GM13977 (cell line): ENCODE data around the gene ATP9A.
A peak's percentile ranks its signal among the peaks of the same experiment; 100 is the strongest.

Experiments
- DNase-seq: peaks from one replicate; pipeline ENCODE4 v3.0.0; 2012; ENCODE audit warnings: low spot score
- CTCF ChIP-seq: IDR thresholded peaks from 2 replicates; pipeline ENCODE4 v1.5.1; 2012; ENCODE audit warnings: mild to moderate bottlenecking, control low read depth; ENCODE audit not compliant: insufficient read depth; ENCODE audit errors: extremely low read depth, missing control alignments
- in situ Hi-C: fragments of 300-500 bp; cut with MboI; formaldehyde crosslinking; loops from one replicate; pipeline ENCODE4 v1.12.0; 2022; ENCODE audit warnings: low sequenced_read_pairs, low pct_unique_long_range_greater_than_20kb, mixed read lengths, inconsistent platforms; ENCODE audit not compliant: unreplicated experiment

Gene ATP9A

DNA sequence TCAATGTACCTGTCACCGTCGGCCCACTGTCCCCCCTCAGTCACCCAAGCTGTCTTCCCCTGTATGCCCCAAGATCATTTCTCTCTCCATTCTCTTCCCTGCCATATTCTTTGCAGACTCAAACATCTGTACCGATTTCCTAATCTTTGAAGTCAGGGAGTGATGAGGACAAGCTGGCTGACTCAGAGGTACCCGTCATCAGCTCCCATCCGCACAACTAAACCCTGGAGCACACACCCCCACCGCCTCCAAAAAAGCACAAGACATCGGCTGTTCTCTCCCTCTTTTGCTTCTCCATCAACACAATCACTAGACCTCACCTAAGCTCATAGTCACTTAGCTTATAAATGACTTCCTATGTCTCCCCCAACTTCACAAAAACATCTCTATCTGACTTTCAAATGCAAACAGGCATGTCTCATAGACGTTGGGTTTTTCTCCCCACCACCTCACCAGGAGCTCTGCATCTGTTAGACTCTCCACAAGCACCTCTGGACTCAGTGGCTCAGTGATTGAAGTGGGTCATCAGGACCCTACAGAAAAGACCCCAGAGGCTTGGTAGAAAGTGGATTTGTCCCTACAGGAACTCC, 214.2 kb downstream of the ATP9A start:
- TF ChIP-seq CTCF, result no peak
- in situ Hi-C loops, result no loop called here
- no peak for DNase-seq

DNA sequence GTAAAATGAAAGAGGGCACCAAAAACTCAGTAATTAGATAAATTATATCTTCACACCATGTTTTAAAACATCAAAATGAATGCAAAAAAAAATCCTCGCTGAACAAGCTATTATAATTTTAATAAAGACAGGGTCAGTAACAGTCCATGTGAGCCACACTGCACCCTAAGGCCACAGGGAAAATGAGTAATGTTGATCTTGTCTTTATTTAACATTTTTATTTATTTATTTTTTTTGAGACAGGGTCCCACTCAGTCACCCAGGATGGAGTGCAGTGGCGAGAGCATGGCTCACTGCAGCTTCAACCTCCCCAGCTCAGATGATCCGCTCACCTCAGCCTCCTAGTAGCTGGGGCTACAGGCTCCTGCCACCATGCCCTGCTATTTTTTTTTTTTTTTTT, 217.0 kb downstream of the ATP9A start:
- TF ChIP-seq CTCF, result peak; percentile 1
- in situ Hi-C loops, result no loop called here

DNA sequence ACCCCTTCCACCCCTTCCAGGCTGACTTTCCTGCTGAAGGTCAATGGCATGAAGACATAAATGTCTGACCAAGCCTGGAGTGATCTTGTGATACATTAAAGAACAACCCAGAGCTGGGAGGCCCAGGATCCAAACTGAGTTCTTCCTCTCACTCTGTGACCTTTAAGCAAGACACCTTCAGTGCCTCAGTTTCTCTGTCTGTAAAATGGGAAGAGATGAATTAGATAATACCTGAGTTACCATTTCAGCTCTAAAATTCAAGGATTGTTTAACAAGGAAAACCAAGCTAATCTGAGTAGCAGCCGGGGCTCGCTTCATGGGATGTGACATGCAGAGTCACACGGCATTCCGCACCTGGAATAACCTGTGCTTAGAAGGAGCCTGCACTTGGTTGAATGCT, 218.7 kb downstream of the ATP9A start:
- TF ChIP-seq CTCF, result no peak
- no peak for DNase-seq
- in situ Hi-C loops, result no loop called here

More for the DNA sequence above, 217.0 kb downstream of the ATP9A start:
- DNase-seq, result no peak

- no peak for TF ChIP-seq CTCF
Measured at GRCh38 chr20:51547951-51548350, 220.2 kb downstream of the ATP9A start.

More at GRCh38 chr20:51547951-51548350, 220.2 kb downstream of the ATP9A start:
- in situ Hi-C loops, result no loop called here
- DNase-seq, result no peak
